K562 (cell line): ENCODE data around the gene DGUOK. TPM values are rescaled to one million over a fixed set of nuclear protein-coding genes. Genes with fewer than 3 reads are reported as not detected.

Experiments used
- ARID3B ChIP-seq: fragments of 250-450 bp; sonication (Bioruptor Pico); IDR thresholded peaks from 2 replicates; pipeline ENCODE4 v1.4.0; 2020; ENCODE audit warnings: borderline replicate concordance
- BACH1 ChIP-seq: fragments of 200-800 bp; sonication (Bioruptor generic); IDR thresholded peaks from 2 replicates; pipeline ENCODE4 v1.6.1; 2016; ENCODE audit warnings: missing genetic modification characterization, missing compliant biosample characterization
- FIP1L1 ChIP-seq: fragments of 200-400 bp; formaldehyde crosslinking; IDR thresholded peaks from 2 replicates; pipeline ENCODE4 v1.6.1; 2018; ENCODE audit warnings: mild to moderate bottlenecking, low read depth, low read length; ENCODE audit not compliant: poor library complexity, severe bottlenecking
- FOXA1 ChIP-seq: fragments of 450-650 bp; IDR thresholded peaks from 2 replicates; pipeline ENCODE4 v1.6.1; 2016; ENCODE audit warnings: mild to moderate bottlenecking, borderline replicate concordance
- HMGN3 ChIP-seq: IDR thresholded peaks from 2 replicates; pipeline ENCODE4 v1.6.1; 2011; ENCODE audit warnings: borderline replicate concordance, low read depth, mild to moderate bottlenecking, mixed read lengths, low read length; ENCODE audit not compliant: insufficient read length; ENCODE audit errors: extremely low read depth
- IRF1 ChIP-seq: sonication (generic); formaldehyde crosslinking; IDR thresholded peaks from 2 replicates; pipeline ENCODE4 v1.8.0; 2022; ENCODE audit warnings: missing genetic modification reagents, mild to moderate bottlenecking, borderline replicate concordance
- NFIC ChIP-seq: fragments of 450-650 bp; IDR thresholded peaks from 2 replicates; pipeline ENCODE4 v1.6.1; 2017; ENCODE audit warnings: mild to moderate bottlenecking, inconsistent platforms
- RBM39 ChIP-seq: fragments of 200-400 bp; formaldehyde crosslinking; optimal IDR thresholded peaks from 2 replicates; pipeline ENCODE3; 2018; ENCODE audit warnings: low read depth, low read length
- RFX1 ChIP-seq: fragments of 450-650 bp; IDR thresholded peaks from 2 replicates; pipeline ENCODE4 v1.6.1; 2016; ENCODE audit warnings: mild to moderate bottlenecking, moderate library complexity
- UBTF ChIP-seq, 2 experiments: IDR thresholded peaks; 2 replicates each; pipeline ENCODE4 v1.6.1; 2012; ENCODE audit warnings: improper control_type of control experiment in 2 of 2, low read depth in 2 of 2, low read length in 2 of 2, borderline replicate concordance in 1 of 2
- YBX1 ChIP-seq: fragments of 450-650 bp; IDR thresholded peaks from 2 replicates; pipeline ENCODE4 v1.7.1; 2016; ENCODE audit warnings: mild to moderate bottlenecking
- ZBTB49 ChIP-seq: sonication (generic); formaldehyde crosslinking; IDR thresholded peaks from 2 replicates; pipeline ENCODE4 v1.8.0; 2022; ENCODE audit warnings: missing genetic modification reagents, mild to moderate bottlenecking, borderline replicate concordance
- ZC3H11A ChIP-seq: IDR thresholded peaks from 2 replicates; pipeline ENCODE4 v1.6.1; 2012; ENCODE audit warnings: low read depth, low read length, improper control_type of control experiment
- ZNF311 ChIP-seq: fragments of 250-450 bp; sonication (Bioruptor Pico); IDR thresholded peaks from 2 replicates; pipeline ENCODE4 v1.4.0; 2020; ENCODE audit warnings: mild to moderate bottlenecking, moderate library complexity
- ZNF347 ChIP-seq: fragments of 450-650 bp; formaldehyde crosslinking; IDR thresholded peaks from 2 replicates; pipeline ENCODE4 v1.4.0; 2020; ENCODE audit warnings: low read depth, mild to moderate bottlenecking, moderate library complexity
- ZNF518B ChIP-seq: fragments of 250-450 bp; sonication (Bioruptor Pico); IDR thresholded peaks from 2 replicates; pipeline ENCODE4 v1.5.0; 2021; ENCODE audit warnings: mild to moderate bottlenecking, moderate library complexity
- ZNF696 ChIP-seq: fragments of 250-450 bp; sonication (Bioruptor Pico); conservative IDR thresholded peaks from 2 replicates; pipeline ENCODE4 v1.4.0; 2020; ENCODE audit warnings: mild to moderate bottlenecking, moderate library complexity
- polyA plus RNA-seq, 8 experiments: library from polyadenylated mRNA; depleted of rRNA in 4 of 8; stranded (reverse) in 5 of 8; unstranded in 3 of 8; fragments of >200 nt; fragmentation: Nextera tagmentation in 2 of 8; fragmentation: Illumina TruSeq in 1 of 8; extraction: Ambion mirVana in 2 of 8; extraction: Trizol in 1 of 8; gene quantifications; 2 replicates each; pipeline versions ENCODE4 v1.2.1 to v1.2.3, GENCODE V29; 2011 to 2014; ENCODE audit warnings: inconsistent platforms in 1 of 8, missing spikeins in 1 of 8
- total RNA-seq, 7 experiments: library from RNA; depleted of rRNA in 6 of 7; stranded (reverse); fragments of >200 nt in 6 of 7; fragmentation: Illumina TruSeq in 2 of 7; extraction: Trizol in 2 of 7; gene quantifications; 2 replicates each; pipeline versions ENCODE4 v1.2.1 to v1.2.3, GENCODE V29; 2011 to 2021; ENCODE audit warnings: low replicate concordance in 1 of 7

DGUOK gene
- total and polyA plus RNA-seq, 9 of the 15 experiments (the other 6 are each of a cell fraction or from before 2014, with no cell fraction given), result 67.0 to 288 (median 126) TPM

GRCh38 chr2:73970850-73971471 is 44.3 kb downstream of the DGUOK start (continued):
- TF ChIP-seq UBTF (IDR thresholded peaks at IDR 0.05; ENCODE audit: borderline replicate concordance in 1 of 2, low read depth in 2 of 2, low read length in 2 of 2) (peak; percentile 39 to 89; a peak in 3 of 4 replicates), IRF1 (CRISPR knock-in tag) (no peak), NFIC (peak; percentile 91), ZNF518B (CRISPR knock-in tag) (no peak), ZBTB49 (CRISPR knock-in tag) (no peak), BACH1 (no peak), FIP1L1 (no peak), YBX1 (no peak), ARID3B (CRISPR knock-in tag) (no peak), ZNF696 (CRISPR knock-in tag) (no peak), RFX1 (no peak), ZNF311 (no peak), HMGN3 (no peak), ZC3H11A (no peak), RBM39 (no peak), FOXA1 (no peak), ZNF347 (CRISPR knock-in tag) (no peak)
